Measurements from ENCODE around the gene GNB1.
"Not testable (repeated sequence)": the region's sequence is repeated elsewhere in the genome, so short reads cannot be mapped to it uniquely, and the experiment has no call there.

GNB1 gene

GRCh38 chr1:1859970-1860697, 30.8 kb downstream of the GNB1 start:
- not testable (repeated sequence) for H3K27me3 ChIP-seq (ENCODE audit: low read depth, low read length); H3K36me3 ChIP-seq (ENCODE audit: control insufficient read depth in 1 of 2, insufficient read depth in 2 of 2, low read length in 2 of 2); H3K9me3 ChIP-seq (ENCODE audit: control insufficient read depth in 1 of 2, low read length in 2 of 2); H3K4me3 ChIP-seq (ENCODE audit: low read depth in 1 of 2, low read length in 2 of 2); H3K27ac ChIP-seq (ENCODE audit: low read length)
- H3K4me1 ChIP-seq (ENCODE audit: control insufficient read depth in 1 of 2, insufficient read depth in 2 of 2, low read length in 2 of 2): peaks cover 18 to 67% of the 10 kb centered on the region in 2 donors

- no peaks in the 10 kb centered on the region for H3K27me3 ChIP-seq (ENCODE audit: low read depth, low read length)
- H3K4me3 ChIP-seq (ENCODE audit: low read depth in 1 of 2, low read length in 2 of 2): peak overlapping the region in 1 of 2 donors; percentile 2
- H3K27ac ChIP-seq (ENCODE audit: low read length): peak overlapping the region; percentile 69
- peaks cover 18 to 68% of the 10 kb centered on the region in 2 donors for H3K4me1 ChIP-seq (ENCODE audit: control insufficient read depth in 1 of 2, insufficient read depth in 2 of 2, low read length in 2 of 2)
- no peaks in the 10 kb centered on the region for H3K36me3 ChIP-seq (ENCODE audit: control insufficient read depth in 1 of 2, insufficient read depth in 2 of 2, low read length in 2 of 2)
- H3K9me3 ChIP-seq (ENCODE audit: control insufficient read depth in 1 of 2, low read length in 2 of 2): no peaks in the 10 kb centered on the region
Measured at GRCh38 chr1:1858382-1859086, 32.4 kb downstream of the GNB1 start.

GRCh38 chr1:1857096-1857703, 33.7 kb downstream of the GNB1 start:
- H3K9me3 ChIP-seq (ENCODE audit: control insufficient read depth in 1 of 2, low read length in 2 of 2): no peaks in the 10 kb centered on the region
- no peaks in the 10 kb centered on the region for H3K36me3 ChIP-seq (ENCODE audit: control insufficient read depth in 1 of 2, insufficient read depth in 2 of 2, low read length in 2 of 2)
- no peak overlapping the region for H3K4me3 ChIP-seq (ENCODE audit: low read depth in 1 of 2, low read length in 2 of 2)
- H3K27ac ChIP-seq (ENCODE audit: low read length): peak overlapping the region; percentile 1
- no peaks in the 10 kb centered on the region for H3K27me3 ChIP-seq (ENCODE audit: low read depth, low read length)
- peaks cover 18 to 65% of the 10 kb centered on the region in 2 donors for H3K4me1 ChIP-seq (ENCODE audit: control insufficient read depth in 1 of 2, insufficient read depth in 2 of 2, low read length in 2 of 2)

DNA sequence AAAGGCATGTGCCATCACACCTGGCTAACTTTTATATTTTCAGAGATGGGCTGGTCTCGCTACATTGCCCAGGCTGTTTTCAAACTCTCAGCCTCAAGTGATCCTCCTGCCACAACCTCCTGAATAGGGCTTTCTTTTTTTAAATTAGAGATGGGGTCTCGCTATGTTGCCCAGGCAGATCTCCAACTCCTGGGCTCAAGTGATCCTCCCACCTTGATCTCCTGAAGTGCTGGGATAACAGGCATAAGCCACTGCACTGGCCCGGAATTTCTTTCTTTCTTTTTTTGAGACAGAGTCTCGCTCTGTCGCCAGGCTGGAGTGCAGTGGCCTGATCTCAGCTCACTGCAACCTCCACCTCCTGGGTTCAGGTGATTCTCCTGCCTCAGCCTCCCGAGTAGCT, 34.7 kb downstream of the GNB1 start:
- H3K36me3 ChIP-seq (ENCODE audit: control insufficient read depth in 1 of 2, insufficient read depth in 2 of 2, low read length in 2 of 2); H3K27me3 ChIP-seq (ENCODE audit: low read depth, low read length); H3K27ac ChIP-seq (ENCODE audit: low read length); H3K4me3 ChIP-seq (ENCODE audit: low read depth in 1 of 2, low read length in 2 of 2); H3K9me3 ChIP-seq (ENCODE audit: control insufficient read depth in 1 of 2, low read length in 2 of 2): not testable (repeated sequence)
- peaks cover 18 to 56% of the 10 kb centered on the region in 2 donors for H3K4me1 ChIP-seq (ENCODE audit: control insufficient read depth in 1 of 2, insufficient read depth in 2 of 2, low read length in 2 of 2)

GRCh38 chr1:1853593-1854257, 37.2 kb downstream of the GNB1 start:
- Histone ChIP-seq H3K4me3 (ENCODE audit: low read depth in 1 of 2, low read length in 2 of 2) (no peak overlapping the region), H3K36me3 (ENCODE audit: control insufficient read depth in 1 of 2, insufficient read depth in 2 of 2, low read length in 2 of 2) (no peaks in the 10 kb centered on the region), H3K9me3 (ENCODE audit: control insufficient read depth in 1 of 2, low read length in 2 of 2) (no peaks in the 10 kb centered on the region), H3K27me3 (ENCODE audit: low read depth, low read length) (no peaks in the 10 kb centered on the region), H3K4me1 (ENCODE audit: control insufficient read depth in 1 of 2, insufficient read depth in 2 of 2, low read length in 2 of 2) (peaks cover 18 to 34% of the 10 kb centered on the region in 2 donors), H3K27ac (ENCODE audit: low read length) (no peak overlapping the region)

DNA sequence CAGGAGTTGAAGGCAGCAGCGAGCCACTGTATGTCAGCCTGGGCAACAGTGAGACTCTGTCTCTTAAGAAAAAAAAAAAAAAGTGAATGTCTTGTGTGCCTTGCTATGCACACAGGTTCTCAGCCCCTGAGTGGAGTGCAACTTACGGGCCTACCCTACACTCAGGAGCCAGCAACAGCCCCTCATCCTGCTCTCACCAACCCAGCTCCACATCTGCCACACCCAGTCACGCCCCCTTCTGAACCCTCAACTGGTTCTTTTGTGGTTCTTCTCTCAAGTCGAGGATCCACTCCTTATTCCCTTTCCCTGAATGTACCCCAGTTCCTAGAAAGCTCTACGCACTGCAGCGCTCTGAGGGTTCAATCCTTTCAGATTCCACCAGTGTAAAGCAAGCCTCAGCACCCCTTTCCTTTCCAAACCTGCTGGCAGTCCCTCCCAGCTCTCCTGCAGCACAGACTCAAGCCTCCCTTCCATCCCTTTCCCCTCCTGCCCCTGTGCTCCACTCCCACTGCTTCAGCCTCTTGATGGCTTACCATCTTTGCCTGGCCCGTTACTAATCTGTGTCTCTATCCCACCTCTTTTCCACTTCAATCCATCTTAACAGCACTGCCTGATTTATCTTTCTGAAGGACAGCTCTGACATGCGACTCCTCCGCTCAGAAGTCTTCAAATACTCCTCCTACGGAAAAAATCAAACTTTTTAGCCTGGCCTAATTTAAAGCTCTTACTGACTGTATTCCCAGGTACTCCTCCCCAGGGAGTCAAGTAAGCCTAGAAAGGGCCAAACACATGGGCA, 38.1 kb downstream of the GNB1 start:
- no peak overlapping the region for H3K4me3 ChIP-seq (ENCODE audit: low read depth in 1 of 2, low read length in 2 of 2)
- no peak overlapping the region for H3K27ac ChIP-seq (ENCODE audit: low read length)
- no peaks in the 10 kb centered on the region for H3K36me3 ChIP-seq (ENCODE audit: control insufficient read depth in 1 of 2, insufficient read depth in 2 of 2, low read length in 2 of 2)
- H3K4me1 ChIP-seq (ENCODE audit: control insufficient read depth in 1 of 2, insufficient read depth in 2 of 2, low read length in 2 of 2): peaks cover 9 to 32% of the 10 kb centered on the region in 2 donors
- H3K27me3 ChIP-seq (ENCODE audit: low read depth, low read length): no peaks in the 10 kb centered on the region
- no peaks in the 10 kb centered on the region for H3K9me3 ChIP-seq (ENCODE audit: control insufficient read depth in 1 of 2, low read length in 2 of 2)

DNA sequence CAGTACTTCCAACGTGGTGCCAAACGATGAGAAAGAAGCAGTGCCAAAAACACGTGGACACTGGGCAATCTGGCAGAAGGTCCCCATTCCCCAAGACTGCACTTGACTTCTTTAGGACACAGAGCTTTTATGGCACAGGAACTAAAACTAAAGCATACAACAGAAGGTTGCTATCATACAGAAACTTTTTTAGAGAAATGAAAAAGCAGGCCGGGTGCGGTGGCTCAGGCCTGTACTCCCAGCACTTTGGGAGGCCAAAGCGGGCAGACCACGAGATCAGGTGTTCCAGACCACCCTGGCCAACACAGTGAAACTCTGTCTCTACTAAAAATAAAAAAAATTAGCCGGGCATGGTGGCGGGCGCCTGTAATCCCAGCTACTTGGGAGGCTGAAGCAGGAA, 43.0 kb downstream of the GNB1 start:
- Histone ChIP-seq H3K36me3 (ENCODE audit: control insufficient read depth in 1 of 2, insufficient read depth in 2 of 2, low read length in 2 of 2) (peaks cover 0 to 4% of the 10 kb centered on the region in 2 donors), H3K4me3 (ENCODE audit: low read depth in 1 of 2, low read length in 2 of 2) (no peak overlapping the region), H3K27me3 (ENCODE audit: low read depth, low read length) (no peaks in the 10 kb centered on the region), H3K27ac (ENCODE audit: low read length) (peak overlapping the region; percentile 65), H3K4me1 (ENCODE audit: control insufficient read depth in 1 of 2, insufficient read depth in 2 of 2, low read length in 2 of 2) (peaks cover 0 to 29% of the 10 kb centered on the region in 2 donors), H3K9me3 (ENCODE audit: control insufficient read depth in 1 of 2, low read length in 2 of 2) (no peaks in the 10 kb centered on the region)

- peaks cover 0 to 4% of the 10 kb centered on the region in 2 donors for H3K36me3 ChIP-seq (ENCODE audit: control insufficient read depth in 1 of 2, insufficient read depth in 2 of 2, low read length in 2 of 2)
- H3K4me3 ChIP-seq (ENCODE audit: low read depth in 1 of 2, low read length in 2 of 2): no peak overlapping the region
- H3K27ac ChIP-seq (ENCODE audit: low read length): peak overlapping the region; percentile 65
- no peaks in the 10 kb centered on the region for H3K27me3 ChIP-seq (ENCODE audit: low read depth, low read length)
- H3K4me1 ChIP-seq (ENCODE audit: control insufficient read depth in 1 of 2, insufficient read depth in 2 of 2, low read length in 2 of 2): peaks cover 0 to 33% of the 10 kb centered on the region in 2 donors
- H3K9me3 ChIP-seq (ENCODE audit: control insufficient read depth in 1 of 2, low read length in 2 of 2): no peaks in the 10 kb centered on the region
Measured at GRCh38 chr1:1847061-1847850, 43.6 kb downstream of the GNB1 start.

DNA sequence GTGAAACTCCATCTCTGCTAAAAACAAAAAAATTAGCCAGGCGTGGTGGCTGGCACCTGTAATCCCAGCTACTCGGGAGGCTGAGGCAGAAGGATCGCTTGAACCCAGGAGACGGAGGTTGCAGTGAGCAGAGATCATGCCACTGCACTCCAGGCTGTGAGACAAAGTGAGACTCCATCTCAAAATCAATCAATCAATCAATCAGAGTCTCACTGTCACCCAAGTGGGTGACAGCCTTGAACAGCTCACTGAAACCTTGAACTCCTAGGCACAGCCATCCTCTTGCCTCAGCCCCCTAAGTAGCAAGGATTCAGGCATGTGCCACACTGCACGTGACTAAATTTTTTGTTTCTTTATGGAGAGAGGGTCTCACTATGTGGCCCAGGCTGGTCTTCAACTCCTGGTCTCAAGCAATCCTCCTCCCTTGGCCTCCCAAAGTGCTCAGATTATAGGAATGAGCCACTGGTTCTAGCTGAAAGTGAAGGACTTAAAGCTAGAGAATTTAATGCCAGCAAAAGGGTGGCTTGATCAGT, 44.4 kb downstream of the GNB1 start:
- Histone ChIP-seq H3K27me3 (ENCODE audit: low read depth, low read length) (no peaks in the 10 kb centered on the region), H3K9me3 (ENCODE audit: control insufficient read depth in 1 of 2, low read length in 2 of 2) (no peaks in the 10 kb centered on the region), H3K27ac (ENCODE audit: low read length) (peak overlapping the region; percentile 65), H3K4me1 (ENCODE audit: control insufficient read depth in 1 of 2, insufficient read depth in 2 of 2, low read length in 2 of 2) (peaks cover 4 to 40% of the 10 kb centered on the region in 2 donors), H3K36me3 (ENCODE audit: control insufficient read depth in 1 of 2, insufficient read depth in 2 of 2, low read length in 2 of 2) (peaks cover 0 to 4% of the 10 kb centered on the region in 2 donors), H3K4me3 (ENCODE audit: low read depth in 1 of 2, low read length in 2 of 2) (no peak overlapping the region)

Measured in muscle layer of duodenum (tissue), 2 donors.